Activated effector memory CD4-positive, alpha-beta T cell treated with anti-CD3 and anti-CD28 coated beads, Interleukin-2, amount 50 U/mL, for 16 hours (primary cell): ENCODE results near the gene ISG20.

Experiments
- DNase-seq: peaks from one replicate; pipeline ENCODE4 v3.0.0-alpha.2; 2020

ISG20 gene

GRCh38 chr15:88693191-88693590, 54.4 kb downstream of the ISG20 start:
- DNase-seq = no peak

- DNase-seq = no peak
Observed at GRCh38 chr15:88695101-88695500, 56.3 kb downstream of the ISG20 start.

DNA sequence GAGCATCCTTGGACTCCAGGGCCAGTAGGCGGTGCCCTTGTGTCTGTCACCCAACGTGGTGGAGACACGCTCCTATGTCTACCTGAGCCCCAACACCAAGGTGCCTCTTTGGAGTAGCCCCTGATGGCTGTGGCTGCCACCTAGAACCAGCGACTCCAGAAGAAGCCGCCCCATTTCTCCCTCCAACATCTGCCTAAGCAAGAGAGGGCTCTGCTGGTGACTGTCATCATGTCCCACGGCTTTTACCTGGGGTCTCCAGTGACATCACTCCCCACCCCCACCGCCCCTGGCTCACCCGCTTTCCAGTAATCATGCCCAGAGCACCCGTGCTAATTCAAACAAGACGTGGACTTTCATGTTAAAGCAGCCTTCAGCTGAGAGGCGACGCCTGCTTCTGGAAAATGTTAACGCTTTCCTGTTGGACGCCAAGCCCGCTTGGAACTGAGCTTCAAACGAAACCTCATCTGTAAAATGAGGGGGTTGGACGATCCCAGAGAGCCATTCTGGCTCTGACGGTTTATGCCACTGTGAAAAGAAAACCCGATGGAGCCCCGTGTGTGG, 57.0 kb downstream of the ISG20 start:
- no peak for DNase-seq

DNA sequence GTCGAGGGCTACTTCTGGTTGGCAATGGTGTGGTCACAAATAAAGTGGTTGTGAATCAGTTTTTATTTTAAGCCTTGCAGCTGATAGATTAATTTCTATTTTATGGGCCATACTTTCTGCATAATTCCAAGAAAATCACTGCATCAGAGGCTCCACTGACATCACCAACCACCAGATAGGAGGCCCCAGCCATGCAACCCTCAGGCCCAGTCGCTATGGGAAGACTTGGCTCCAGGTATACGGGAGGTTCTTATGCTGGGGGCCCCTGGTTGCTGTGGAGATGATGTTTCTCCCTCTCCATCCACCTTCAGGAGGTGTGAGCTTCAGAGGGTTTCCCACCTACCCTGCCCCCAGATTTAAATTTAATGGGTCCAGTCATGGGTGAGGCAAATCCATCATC, 57.4 kb downstream of the ISG20 start:
- no peak for DNase-seq

DNA sequence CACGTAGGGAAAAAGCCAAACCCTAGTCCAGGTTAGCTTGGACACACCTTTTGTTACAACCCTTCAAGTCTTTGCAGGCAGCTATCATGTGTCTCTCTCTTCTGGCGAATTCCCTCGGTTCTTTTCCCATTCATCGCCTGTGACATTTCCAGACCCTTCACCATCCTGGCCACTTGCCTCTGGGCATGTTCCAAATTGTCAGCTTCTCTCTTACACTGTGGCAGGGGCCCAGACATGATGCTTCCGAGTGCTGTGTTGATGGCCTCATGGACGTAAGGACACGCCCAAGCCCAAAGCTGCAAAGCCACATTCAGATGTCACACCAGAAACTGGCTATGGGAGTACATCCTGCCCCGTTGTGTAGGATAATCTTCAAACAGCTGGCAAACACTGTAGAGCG, 58.5 kb downstream of the ISG20 start:
- DNase-seq = no peak

DNA sequence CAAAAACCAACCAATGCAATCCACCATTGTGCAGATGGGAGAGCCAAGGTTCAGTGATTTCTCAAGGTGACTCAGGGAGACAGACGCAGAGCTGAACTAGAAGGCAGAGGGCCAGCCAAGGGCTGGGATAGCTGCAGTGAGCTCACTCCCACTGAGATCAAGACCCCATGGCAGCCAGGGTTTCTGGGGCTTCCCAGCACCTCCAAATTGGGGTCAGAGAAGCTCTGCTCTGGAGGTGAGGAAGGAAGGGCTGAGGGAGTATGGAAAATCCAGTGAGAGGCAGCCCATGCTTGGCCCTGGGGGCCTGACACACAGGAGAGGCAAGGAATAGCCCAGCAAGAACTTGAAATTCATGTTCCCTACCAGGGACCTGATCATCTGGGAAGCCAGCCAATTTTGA, 61.0 kb downstream of the ISG20 start:
- no peak for DNase-seq

- DNase-seq = no peak
Observed at GRCh38 chr15:88700716-88701115, 61.9 kb downstream of the ISG20 start.

GRCh38 chr15:88701561-88702095, 62.8 kb downstream of the ISG20 start:
- DNase-seq = peak; percentile 69

- DNase-seq = no peak
Observed at GRCh38 chr15:88702983-88703382, 64.2 kb downstream of the ISG20 start.

DNA sequence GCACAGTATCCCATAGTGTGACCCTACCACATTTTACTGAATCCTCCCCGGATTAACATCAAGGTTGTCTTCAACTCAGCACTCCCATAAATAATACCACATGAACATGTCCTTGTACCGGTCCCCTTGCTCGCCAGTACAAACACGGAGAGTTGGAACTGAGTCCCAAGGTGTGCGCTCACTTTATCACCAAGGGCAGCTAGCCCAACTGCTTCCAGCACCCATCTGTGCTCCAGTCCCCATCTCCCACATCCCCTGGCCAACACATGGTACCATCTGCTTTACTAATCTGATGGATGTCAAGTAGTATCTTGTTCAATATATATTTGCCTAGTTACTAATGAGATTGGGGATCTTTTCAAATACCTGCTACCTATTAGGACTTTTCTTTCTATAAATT, 64.7 kb downstream of the ISG20 start:
- DNase-seq = no peak

DNA sequence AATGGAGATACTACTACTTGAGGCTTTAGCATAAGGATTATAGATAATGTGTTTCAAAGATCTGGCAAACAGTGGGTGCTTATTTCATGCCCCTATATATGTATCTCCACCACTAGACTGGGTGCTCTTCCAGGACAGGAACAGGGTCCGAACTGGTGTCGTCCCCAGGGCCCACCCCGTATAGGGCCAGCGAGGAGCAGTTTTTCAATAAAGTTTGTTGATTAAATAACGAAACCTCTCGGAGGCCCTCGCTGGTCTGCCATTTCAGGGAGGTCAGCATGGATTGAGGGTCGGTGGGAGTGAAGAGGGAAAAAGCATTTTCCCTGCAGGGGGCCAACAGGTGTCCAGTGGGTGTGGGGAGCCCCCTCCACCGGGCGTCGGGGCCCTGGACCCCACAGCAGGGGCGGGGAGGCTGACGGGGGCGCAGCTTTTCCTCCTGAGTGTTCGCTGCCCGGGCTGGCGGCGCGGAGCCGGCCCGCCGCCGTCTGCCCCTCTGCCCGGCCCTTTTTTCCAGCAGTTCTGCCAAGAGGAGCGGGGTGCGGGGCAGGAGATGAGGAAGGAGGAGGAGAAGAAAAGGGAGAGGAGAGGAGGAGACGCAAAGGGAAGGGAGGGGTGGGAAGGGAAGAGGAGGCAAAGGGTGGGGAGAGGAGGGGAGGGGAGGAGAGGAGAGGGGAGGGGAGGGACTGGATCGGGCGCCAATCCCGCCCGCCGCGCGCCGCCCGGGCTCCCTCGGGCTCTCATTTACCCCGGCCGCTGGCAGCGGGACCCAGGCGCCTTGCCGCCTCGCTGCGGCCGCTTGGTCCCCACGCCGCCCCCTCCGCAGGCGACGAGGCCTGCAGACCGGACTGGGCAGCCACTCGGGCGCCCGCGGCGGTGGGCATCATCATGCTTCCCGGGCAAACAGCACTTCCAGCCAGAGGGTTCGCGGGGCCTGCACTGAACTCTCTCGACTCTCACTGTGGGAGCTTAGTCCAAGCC, 66.3 kb downstream of the ISG20 start:
- no peak for DNase-seq

GRCh38 chr15:88705769-88706165, 67.0 kb downstream of the ISG20 start:
- DNase-seq = no peak
